Measurements from ENCODE around the gene LRRC2.

DNA sequence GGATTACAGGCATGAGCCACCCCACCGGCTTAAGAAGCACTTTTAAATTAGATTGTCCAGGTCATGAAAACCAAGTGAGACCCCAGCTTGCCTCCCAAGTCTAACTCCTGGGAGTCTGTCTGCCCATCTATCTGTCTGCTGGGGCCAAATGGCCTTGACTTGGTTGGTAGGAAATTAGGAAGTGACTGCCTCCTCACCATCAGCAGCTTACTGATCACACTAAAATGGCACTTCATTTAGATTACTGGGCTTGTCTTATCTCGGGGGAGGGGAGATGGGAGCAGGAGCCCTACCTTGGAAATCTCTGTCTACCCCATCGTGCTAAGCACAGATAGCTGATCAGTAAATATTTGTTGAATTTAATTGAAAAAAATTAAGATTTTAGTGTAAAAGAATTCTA lies 5.6 kb upstream of the LRRC2 start:
- no peak for TF ChIP-seq CTCF (IDR thresholded peaks at IDR 0.05)
- TF ChIP-seq POLR2A (IDR thresholded peaks at IDR 0.05): no peak

Measured in adrenal gland (tissue), 5 donors.